ENCODE results near the gene LIMK2.
A peak's percentile ranks its signal among the peaks of the same experiment; 100 is the strongest.
"Not testable (repeated sequence)": the region's sequence is repeated elsewhere in the genome, so short reads cannot be mapped to it uniquely, and the experiment has no call there.

Gene LIMK2

DNA sequence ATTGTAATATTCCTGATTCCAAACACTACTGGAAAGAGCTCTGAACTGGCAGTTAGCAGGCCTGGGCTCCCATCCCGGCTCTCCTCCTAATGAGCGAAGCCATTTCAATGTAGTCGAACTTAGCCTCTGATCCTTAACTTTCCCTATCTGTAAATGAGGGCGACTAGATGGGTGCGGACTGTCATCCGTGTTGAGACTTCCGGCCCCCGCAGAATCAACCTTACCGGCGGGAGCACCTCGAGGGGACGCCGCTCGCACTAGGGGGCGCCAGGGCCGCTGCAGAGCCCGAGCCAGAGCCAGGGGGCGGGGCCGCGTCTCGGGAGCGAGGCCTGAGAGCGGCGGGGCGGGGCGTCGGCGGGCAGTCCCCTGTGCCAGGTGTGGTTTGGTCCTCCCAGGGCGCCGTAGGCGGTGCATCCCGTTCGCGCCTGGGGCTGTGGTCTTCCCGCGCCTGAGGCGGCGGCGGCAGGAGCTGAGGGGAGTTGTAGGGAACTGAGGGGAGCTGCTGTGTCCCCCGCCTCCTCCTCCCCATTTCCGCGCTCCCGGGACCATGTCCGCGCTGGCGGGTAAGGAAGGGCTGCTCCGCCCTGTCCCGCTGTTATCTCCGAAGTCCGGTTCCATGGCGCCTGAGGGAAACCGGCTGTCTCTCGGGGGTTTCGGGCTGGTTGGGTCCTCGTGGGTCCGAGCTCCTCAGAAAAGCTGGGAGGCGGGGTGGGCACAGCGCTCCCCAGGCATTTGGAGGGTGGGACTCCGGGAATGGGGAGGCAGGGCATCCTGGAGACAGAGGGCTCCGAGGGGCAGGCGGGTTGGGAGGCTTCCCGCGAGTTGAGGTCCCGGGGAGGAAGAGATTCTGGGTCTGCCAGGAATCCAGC, at the start of gene LIMK2:
LIMK2 (plus strand) TSS at position 437 of the 869 bp plus-strand sequence; CDS start at position 548, 111 bp downstream.
- peak; percentile 48 for DNase-seq

DNA sequence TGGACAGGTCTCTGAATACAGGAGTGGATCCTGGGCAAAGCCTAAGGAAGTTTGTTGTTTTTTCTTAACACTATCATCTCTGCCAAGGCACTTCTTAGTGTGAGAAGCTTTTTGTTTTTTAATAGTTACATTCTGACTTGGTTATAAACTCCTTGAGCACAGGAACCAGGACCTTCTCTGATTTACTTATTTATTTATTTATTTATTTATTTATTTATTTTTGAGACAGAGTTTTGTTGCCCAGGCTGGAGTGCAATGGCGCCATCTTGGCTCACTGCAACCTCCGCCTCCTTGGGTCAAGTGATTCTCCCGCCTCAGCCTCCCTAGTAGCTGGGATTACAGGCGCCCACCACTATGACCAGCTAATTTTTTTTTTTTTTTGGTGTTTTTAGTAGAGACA, 41.1 kb upstream of the LIMK2 start:
- DNase-seq = no peak

DNA sequence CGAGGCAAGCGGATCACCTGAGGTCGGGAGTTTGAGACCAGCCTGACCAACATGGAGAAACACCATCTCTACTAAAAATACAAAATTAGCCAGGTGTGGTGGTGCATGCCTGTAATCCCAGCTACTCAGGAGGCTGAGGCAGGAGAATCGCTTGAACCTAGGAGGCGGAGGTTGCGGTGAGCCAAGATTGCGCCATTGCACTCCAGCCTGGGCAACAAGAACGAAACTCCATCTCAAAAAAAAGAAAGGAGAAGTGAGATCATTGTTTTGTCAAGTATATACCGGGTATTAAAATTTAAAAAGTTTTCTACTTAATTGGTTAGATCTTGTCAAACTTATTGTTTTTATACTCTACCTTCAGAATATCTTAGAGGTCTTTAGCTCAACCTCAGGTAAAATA, 40.4 kb upstream of the LIMK2 start:
- DNase-seq = not testable (repeated sequence)

DNA sequence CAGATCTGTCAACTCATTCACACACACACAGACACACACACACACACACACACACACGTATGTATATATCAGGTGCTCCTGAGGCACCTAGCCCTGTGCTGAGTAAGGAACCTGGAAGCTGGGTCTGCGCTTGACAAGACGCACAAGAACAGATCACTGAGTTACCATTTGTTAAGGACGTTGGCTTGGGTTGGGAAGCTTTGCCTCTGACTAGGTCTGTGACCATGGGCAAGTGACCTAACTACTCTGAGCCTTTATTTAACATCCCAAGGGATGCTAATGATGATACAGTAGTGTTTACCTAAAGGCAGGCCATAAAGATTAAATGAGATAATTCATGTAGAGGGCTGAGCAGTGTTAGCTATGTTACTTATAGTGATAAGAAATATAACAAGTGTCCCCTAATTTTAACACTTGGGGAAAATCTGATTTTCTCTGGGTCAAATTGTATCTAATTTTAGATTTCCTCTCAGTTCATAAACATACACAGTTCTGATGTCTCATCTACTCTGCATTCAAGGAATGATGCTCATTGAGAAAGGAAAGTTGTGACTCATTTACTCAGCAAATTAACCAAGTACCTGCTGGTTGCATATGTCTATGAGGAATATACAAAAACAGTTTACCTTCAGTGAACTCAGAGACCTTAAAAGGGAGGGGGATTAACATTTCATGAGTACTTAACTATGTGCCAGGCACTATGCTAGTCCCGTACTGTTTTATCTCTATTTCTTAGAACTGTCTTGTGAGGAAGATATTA, 38.5 kb upstream of the LIMK2 start:
- no peak for DNase-seq

DNA sequence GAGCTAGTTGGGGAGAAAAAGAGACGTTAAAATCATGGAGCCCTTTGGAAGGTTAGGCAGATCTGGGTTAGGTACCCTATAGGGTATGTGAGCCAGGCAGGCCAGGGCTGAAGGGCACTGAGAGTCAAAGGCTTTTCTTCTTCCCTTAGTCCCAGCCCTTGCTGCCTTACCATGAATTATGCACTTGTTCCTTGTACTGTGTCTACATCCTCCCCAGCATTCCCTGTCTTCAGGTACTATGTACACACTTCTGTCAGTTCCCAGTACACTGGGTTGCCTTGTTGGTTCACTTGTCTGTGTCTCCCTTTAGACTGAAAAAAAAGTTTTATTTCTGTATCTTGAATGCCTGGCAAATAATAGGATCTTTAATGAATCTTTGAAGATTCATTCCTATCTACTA, 35.2 kb upstream of the LIMK2 start:
- DNase-seq = no peak

DNA sequence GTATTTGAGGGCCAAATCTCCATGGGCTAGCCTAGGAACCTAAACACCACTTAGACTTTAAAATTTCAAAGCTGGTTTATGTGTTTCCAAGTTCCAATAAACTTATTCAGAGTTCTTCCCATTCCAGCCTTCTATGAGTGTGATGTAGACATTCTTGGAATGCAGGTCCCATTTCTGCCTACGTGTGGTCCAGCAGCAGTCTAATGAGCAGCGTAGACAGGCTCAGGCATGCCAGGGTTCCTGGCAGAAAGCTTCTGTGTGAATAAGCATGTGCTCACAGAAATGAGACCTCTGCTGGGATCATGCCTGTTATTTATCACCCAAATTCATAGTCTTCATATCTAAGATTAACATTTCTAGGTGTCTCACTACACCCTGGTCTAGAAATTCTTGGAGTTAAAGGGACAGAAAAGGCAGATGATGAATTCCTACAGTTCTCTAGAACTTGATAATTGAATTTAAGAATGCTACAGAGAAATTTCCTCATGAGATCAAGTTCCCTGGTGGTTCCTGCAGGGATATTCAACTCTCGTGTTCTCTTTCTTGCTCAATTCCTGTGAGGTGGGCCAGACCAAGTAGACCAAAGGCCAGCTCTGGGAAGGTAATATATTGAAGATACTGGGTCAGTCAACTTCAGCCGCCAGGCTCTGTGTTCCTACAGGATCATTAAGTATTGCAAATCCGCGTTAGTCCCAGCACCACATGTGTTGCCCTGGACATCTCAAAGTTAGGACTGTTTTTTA, 34.5 kb upstream of the LIMK2 start:
- no peak for DNase-seq

DNA sequence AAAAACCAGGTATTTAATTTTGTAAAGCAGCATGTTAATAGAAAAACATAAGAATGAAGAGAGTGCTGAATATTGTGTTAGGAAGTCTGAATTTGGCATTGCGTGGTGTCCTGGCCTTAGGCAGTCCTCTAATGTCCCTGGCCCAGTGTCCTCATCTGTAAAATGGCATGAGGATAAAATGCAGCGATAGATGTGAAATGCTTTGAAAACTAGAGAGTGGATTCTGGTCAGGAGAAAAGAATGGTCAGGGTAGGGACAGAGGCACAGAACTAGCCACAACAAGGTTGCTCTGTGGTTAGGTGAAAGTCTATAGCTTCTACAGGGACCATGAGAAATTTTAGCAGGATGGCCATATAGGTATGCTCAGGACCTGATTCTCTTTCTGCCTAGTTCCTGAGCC, 33.2 kb upstream of the LIMK2 start:
- no peak for DNase-seq

DNA sequence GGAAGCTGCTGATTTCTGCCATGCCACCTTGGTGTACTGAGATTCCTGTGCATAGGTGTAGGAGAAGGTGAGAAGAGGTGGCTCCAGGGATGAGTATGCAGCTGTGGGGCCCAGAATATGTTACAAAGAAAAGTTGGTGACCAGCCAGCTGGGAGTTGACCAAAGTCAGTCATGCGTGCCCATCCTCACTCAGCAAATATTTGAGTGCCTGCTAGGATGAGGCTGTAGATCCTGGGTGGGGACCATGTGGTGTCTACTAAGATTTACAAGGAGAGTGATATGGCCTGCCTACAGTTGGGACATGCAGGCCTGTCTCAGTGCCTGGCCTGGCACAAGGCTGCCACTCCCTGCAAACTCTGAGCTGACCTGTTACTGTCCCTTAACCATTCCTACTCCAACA, 32.8 kb upstream of the LIMK2 start:
- DNase-seq = no peak

DNA sequence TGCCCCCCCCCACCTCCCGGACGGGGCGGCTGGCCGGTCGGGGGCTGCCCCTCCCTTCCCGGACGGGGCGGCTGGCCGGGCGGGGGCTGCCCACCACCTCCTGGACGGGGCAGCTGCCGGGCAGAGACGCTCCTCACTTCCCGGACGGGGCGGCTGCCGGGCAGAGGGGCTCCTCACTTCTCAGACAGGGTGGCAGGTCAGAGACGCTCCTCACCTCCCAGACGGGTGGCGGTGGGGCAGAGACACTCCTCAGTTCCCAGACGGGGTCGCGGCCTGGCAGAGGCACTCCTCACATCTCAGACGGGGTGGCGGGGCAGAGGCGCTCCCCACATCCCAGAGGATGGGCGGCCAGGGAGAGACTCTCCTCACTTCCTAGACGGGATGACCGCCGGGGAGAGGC, 28.1 kb upstream of the LIMK2 start:
- no peak for DNase-seq

DNA sequence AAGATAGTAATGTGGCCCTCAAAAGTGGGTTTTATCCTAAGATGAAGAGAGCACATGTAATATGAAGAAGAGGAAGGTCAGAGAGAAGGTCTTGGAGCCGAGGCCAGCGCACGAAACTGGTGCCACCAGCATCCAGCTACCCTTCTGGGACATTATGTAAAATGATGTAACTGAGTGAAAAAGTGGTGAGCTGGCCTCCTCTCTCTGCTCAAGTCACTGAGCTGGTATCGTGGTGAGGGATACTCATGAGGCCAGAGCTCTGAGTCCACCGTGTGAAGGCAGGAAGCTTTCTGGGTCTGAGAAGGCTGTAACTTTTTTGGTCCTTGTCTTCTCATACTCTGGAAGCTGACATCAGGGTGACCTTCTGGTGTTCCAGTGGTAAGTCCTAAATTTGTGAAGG, 27.0 kb upstream of the LIMK2 start:
- DNase-seq = no peak

DNA sequence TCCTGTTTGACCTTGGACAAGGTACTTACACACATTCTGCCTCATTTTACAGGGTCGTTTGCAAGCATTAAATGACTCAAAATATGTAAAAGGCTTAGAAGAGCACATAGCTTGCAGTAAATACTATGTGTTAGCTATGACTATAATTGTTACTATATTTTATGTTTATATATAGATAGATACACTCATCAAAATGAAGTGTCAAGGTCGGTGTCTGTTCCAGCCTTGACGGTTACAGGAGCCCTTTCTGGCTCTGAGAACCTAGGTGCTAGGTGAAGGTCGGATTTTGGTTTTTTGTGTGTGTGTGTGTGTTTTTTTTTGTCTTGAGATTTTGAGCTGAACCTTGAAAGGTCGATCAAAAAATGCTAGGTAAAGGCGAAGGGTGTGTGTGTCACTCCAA, 24.5 kb upstream of the LIMK2 start:
- DNase-seq = no peak

DNA sequence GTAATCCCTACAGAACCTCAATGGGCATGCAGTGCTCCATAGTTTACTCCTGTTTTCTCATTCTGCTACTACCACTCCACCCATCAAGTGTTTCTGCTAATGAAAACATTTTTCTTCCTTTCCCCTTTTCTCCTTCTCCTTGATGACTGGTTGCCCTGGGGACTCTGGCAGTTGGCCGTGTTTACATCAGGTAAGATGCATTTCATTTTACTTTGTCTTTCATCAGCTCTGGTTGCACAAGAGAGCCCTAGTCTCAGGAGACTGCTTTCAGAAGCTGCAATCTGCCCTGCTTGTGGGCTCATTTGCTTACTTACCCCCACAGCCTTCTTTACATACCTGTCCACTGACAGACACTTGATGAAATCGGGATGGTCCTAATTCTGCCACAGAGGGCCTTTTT, 19.6 kb upstream of the LIMK2 start:
- no peak for DNase-seq

DNA sequence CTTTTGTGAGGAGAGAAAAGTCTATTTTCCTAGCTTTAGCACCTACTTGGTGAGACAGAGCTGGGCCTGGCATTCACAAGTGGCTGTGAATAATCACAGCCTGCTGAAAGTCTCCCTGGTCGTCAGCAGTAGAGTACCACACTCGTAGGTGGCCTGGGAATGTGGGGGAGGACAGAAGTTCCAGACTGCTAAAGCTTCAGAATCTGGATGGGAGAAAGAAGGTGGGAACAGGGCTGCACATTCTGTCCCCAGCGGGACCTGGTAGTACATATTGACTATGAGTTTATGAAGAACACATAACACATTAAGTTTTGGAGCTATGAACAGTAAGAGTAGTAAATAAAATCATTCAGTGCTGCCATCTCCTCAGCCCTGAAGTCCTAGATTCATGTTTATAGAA, 19.0 kb upstream of the LIMK2 start:
- DNase-seq = no peak

DNA sequence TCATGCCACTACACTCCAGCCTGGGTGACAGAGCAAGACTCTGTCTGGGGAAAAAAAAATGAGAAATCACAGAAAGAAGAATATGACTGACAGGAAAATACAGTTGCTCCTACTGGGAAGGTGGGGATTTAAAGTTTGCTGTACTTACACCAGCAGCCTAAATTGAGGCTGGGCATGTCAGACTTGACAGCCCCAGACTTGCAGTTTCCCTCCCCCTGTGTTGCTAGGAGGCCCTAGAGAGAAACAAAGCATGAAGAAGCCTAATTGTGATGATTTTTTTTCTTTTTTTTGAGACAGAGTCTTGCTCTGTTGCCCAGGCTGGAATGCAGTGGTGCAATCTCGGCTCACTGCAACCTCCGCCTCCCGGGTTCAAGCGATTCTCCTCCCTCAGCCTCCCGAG, 17.4 kb upstream of the LIMK2 start:
- DNase-seq = not testable (repeated sequence)

DNA sequence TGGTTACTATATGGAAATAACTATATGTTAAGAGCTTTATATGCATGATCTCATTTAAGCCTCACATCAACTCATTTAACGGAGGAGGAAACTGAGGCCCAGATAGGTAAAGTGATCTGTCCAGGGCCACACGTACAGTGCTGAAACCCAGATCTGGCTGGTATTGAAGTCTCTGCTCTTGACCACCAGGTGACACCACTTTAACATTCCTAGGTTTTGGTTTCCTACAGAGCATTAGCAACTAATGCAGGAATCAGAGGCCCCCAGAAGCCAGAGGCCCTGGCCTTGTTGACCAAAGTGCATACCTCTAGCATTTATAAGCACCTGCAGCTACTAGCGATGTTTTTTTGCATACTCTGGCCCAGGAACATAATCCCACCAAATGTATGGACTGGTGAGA, 12.9 kb upstream of the LIMK2 start:
- DNase-seq = no peak

DNA sequence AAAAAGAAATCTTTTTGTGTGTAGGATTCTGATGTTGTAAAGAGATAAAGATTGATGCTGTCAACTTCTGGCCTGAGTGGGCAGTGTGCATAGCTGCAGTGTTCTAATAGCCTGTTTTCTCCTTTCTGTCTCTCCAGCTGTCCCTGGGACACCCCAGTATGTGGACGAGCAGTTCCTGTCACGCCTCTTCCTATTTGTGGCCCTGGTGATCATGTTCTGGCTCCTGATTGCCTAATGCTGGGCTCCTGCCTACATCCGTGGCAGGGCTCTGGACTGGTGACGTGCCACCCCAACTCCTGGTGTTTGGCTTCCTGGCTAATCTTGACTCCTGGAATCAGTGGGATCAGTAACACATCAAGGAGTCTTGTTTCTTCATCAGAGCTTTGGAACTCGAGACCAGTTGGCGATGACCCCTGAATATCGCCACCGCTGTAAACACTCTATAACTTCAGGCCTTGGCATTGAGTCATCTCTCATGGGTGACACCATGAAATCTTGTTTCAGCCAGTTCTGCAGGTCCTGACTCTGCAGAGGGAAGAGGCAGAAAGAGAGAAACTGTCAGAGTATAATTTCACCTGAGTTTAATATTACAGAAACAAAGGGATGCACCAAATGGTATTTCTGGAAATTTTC, 7.6 kb upstream of the LIMK2 start:
- DNase-seq = not testable (repeated sequence)

DNA sequence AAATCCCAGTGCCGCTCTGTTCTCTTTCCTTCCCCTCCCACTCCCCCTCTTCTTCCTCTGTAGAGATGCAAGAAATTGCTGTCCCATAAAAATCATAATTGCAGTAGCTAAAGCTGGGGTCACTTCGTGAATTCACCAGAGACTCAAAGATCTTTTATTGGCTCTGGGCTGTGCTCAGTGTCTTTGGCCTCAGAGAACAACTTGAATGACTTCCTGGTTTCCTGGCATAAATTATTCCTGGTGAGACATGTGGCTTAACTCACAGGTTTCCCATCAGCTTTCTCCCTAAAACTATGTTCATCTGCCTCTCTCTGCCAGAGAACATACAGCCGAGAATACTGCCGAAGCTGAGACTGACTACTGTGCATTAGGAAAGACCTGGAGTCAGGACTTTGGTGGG, 7.0 kb upstream of the LIMK2 start:
- not testable (repeated sequence) for DNase-seq

DNA sequence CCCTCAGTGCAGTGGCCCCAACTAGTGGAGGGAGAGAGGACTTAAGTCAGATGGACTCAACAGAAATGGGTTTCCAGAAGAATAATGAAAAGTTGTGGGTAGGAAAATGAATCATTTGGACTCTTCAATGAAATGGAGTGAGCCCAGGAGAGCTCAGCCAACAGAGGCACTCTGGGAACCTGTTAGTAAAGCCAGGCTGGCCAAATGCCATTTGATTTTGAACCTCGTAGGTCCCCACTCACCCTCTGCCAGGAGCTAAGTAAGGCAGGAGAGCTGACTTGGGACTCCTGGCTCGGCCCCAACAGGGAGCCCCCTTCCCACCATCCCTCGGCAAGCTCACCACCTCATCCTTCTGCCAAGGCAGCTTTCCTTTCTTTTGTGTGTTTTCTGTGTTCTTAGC, 5.6 kb upstream of the LIMK2 start:
- not testable (repeated sequence) for DNase-seq

DNA sequence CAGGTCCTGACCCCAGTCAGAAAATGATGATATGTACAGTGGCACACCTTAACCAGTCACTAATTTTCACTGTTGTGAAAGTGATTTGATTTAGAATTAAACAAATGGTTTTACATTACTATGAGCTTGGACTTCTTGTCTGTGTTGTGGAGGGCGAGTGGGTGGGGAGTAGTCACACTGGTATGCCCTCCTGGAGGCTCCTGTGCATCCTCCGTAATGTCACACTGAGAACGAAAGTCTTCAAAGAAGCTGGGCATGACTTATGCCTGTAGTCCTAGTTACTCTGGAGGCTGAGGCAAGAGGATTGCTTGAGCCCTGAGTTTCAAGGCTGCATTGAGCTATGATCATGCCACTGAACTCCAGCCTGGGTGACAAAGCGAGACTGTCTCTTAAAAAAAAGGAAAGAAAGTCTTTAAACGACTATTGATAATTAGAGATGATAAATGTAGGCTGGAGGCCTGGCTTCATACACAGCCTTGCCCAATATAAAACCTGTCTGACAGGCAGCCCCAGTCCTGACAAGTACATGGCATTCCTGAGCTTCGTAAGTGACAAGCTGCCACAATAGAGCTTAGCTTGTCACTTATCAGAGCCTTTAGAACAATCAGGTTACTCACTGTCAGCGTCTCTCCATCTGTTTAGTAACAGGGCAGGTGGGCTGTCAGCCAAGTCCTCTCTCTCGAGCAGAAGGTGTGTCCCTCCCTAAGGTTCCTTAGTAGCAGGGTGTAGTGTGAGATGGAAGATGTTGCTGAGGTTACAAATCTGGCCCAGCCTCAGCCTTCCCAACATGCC, 5.0 kb upstream of the LIMK2 start:
- DNase-seq = no peak

DNA sequence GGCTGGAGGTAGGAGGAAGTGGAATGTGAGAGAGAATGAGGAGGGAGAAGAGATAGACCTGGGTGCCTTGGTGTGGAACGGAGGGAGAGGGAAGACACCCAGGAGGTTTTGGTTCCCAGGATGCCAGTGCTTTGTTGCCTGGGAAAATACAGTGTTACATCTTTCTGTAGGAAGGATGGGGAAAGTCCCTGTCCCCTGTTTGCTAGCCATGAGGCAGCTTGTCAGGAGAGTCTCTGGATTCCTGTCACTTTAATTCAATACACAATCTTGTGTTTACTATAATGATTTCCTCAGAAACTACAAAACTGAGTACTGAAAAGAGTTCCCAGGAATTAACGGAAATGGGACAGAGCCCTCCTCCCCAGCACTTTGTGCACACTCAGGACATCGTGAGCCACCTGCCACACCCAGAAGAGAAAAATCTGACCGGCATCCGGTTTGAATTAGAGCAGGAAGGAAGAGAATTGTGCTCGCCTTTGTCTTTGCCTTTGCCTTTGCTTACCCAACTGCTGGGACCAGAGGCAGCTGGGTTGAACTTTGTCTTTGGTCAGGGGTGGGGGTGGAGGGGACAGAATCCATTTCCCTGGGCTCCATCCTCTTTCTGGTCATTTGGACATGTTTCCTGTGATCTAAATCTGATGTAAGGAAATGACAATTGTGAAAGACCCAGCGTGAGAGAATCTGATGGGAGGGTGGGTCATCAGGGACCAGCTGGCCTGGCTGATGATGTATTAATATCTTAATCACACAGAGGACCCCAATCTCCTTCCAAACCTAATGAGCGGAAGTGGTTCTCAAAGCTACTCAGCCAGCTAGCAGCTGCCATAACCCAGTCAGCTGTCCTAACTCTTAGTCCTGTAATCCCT, 1.3 kb upstream of the LIMK2 start:
- no peak for DNase-seq

DNA sequence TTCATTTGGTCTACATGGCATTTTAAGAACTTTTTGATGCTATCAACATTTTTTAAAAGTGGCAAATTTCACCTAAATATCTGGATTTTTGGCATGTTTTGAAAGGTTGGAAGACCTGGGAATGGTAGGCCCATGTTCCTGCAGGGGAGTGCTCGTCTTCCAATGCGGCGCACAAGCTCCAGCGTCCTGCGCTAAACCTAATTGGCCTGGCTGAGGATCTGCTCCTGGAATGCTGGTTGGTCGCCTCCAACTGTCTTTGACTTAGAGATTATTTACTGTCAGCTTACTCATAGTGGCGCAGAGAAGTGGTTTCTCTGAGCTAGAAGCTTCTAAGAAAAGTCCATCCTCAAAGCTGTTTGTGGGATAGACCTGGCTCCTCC, 626 bp upstream of the LIMK2 start:
- DNase-seq = no peak

Data from NCI-H187 treated with DMSO at 0.1 percent for 48 hours (cell line).